ENCODE results near the gene ANKHD1.

ANKHD1 gene

GRCh38 chr5:140540227-140540626, 138.6 kb downstream of the ANKHD1 start:
- DNase-seq (ENCODE audit: low read depth in 2 of 2), result no peak

- no peak for DNase-seq (ENCODE audit: low read depth in 2 of 2)
These were observed 141.3 kb downstream of the ANKHD1 start for GRCh38 chr5:140542972-140543371.

GRCh38 chr5:140544986-140545385, 143.4 kb downstream of the ANKHD1 start:
- DNase-seq (ENCODE audit: low read depth in 2 of 2), result no peak

- DNase-seq (ENCODE audit: low read depth in 2 of 2), result no peak
These were observed 144.0 kb downstream of the ANKHD1 start for GRCh38 chr5:140545606-140546005.

GRCh38 chr5:140546851-140547507, 145.3 kb downstream of the ANKHD1 start:
- no peak for DNase-seq (ENCODE audit: low read depth in 2 of 2)

GRCh38 chr5:140547508-140548299, 146.1 kb downstream of the ANKHD1 start, which contains the start of gene EIF4EBP3:
EIF4EBP3 (plus strand) TSS chr5:140547662; CDS start chr5:140547738, 76 bp downstream.
- peak; percentile 56 to 74 for DNase-seq (ENCODE audit: low read depth in 2 of 2)

- no peak for DNase-seq (ENCODE audit: low read depth in 2 of 2)
These were observed 146.7 kb downstream of the ANKHD1 start for GRCh38 chr5:140548300-140548688.

GRCh38 chr5:140548791-140549190, 147.2 kb downstream of the ANKHD1 start:
- no peak for DNase-seq (ENCODE audit: low read depth in 2 of 2)

GRCh38 chr5:140549237-140550144, 147.9 kb downstream of the ANKHD1 start:
- no peak for DNase-seq (ENCODE audit: low read depth in 2 of 2)

- no peak for DNase-seq (ENCODE audit: low read depth in 2 of 2)
These were observed 148.8 kb downstream of the ANKHD1 start for GRCh38 chr5:140550147-140551079.

GRCh38 chr5:140551872-140552271, 150.2 kb downstream of the ANKHD1 start:
- DNase-seq (ENCODE audit: low read depth in 2 of 2), result no peak

GRCh38 chr5:140553657-140554056, 152.0 kb downstream of the ANKHD1 start:
- no peak for DNase-seq (ENCODE audit: low read depth in 2 of 2)

- no peak for DNase-seq (ENCODE audit: low read depth in 2 of 2)
These were observed 152.8 kb downstream of the ANKHD1 start for GRCh38 chr5:140554454-140554853.

GRCh38 chr5:140555747-140556312, 154.2 kb downstream of the ANKHD1 start:
- DNase-seq (ENCODE audit: low read depth in 2 of 2), result no peak

- no peak for DNase-seq (ENCODE audit: low read depth in 2 of 2)
These were observed 154.8 kb downstream of the ANKHD1 start for GRCh38 chr5:140556438-140556837.

- peak; percentile 67 to 70 for DNase-seq (ENCODE audit: low read depth in 2 of 2)
These were observed 155.6 kb downstream of the ANKHD1 start, which contains the start of gene SRA1 for GRCh38 chr5:140557136-140557805. SRA1 (minus strand) TSS chr5:140557473; CDS start chr5:140557452, 21 bp downstream.

- no peak for DNase-seq (ENCODE audit: low read depth in 2 of 2)
These were observed 156.3 kb downstream of the ANKHD1 start for GRCh38 chr5:140557965-140558364.

- DNase-seq (ENCODE audit: low read depth in 2 of 2), result no peak
These were observed 156.9 kb downstream of the ANKHD1 start for GRCh38 chr5:140558542-140558941.

GRCh38 chr5:140560227-140560626, 158.6 kb downstream of the ANKHD1 start:
- no peak for DNase-seq (ENCODE audit: low read depth in 2 of 2)

All from activated CD8-positive, alpha-beta memory T cell treated with anti-CD3 and anti-CD28 coated beads for 4 hours (primary cell).